ENCODE data around the gene CCM2.
"Not testable (repeated sequence)": the region's sequence is repeated elsewhere in the genome, so short reads cannot be mapped to it uniquely, and the experiment has no call there.

Gene CCM2

DNA sequence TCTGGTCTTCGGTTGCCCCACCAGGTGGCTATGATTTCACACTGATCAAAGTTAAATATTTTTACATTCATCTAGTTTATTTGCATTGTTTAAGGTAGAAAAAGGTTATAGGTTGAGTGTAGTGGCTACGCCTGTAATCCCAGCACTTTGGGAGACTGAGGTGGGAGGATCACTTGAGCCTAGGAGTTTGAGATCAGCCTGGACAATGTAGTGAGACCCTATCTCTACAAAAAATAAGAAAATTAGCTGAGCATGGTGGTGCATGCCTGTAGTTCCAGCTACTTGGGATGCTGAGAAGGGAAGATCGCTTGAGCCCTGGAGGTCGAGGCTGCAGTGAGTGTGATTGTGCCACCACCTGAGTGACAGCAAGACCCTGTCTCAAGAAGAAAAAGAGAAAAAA lies 3.8 kb downstream of the CCM2 start:
- no peak for DNase-seq

DNA sequence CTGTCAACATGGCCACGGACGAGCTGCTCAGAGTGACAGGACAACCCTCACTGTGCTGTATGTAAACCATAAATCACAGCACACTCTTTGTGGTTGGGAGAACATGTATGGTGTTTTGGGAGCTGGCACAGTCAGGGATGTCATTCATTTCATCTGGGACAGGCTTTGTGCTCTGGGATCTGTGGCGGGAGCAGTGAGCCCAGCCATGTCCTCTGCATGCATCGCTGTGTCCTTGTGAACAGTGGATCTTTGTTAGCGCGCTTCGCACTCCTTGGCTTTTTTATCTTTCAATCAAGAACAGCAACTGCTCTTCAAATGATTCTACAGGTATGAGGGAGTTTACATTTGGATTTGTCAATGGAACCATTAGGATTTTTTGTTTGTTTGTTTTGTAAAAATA lies 7.1 kb downstream of the CCM2 start:
- DNase-seq, result no peak

GRCh38 chr7:45007571-45008328 lies 7.7 kb downstream of the CCM2 start:
- no peak for DNase-seq

DNA sequence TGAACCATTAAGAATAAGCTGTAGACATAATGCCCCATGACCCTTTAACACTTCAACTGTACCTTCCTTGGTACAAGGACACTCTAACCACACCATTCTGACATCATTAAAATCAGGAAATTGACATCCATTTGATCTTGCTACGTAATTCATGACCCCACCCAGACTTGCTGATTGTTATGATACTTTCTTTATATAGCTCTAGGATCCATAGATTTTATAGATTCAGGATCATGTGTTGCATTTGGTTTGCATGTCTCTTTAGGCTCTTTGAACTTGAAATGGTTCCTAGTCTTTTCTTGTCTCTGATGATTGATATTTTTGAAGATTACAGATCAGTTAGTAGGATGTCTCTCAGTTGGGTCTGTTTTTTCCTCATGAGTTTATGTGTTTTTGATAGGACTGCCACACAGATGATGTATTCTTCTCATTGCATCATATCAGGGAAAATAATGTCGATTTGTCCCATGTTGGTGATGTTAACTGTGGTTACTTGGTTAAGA lies 13.5 kb downstream of the CCM2 start:
- no peak for DNase-seq

DNA sequence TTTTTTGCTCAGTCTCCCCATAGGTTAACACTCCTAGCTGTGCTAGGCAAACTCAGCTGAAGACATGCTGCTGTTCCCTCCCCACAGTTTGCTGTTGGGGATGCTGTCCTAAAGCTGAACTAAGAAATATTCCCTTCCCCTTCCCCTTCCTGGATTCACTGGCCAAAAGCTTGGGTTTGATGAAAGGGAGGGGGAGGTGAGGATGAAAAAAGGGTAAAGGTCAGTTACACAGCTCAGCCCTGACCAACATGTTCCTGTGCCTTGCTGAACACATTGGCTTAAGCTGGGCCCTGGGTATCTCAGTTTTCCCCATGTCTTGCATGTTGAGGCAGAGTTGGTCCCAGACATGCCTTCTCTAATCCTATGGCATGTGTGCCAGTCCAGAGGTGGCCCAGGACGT lies 15.3 kb downstream of the CCM2 start:
- no peak for DNase-seq

GRCh38 chr7:45017253-45017652 lies 17.3 kb downstream of the CCM2 start:
- no peak for DNase-seq

DNA sequence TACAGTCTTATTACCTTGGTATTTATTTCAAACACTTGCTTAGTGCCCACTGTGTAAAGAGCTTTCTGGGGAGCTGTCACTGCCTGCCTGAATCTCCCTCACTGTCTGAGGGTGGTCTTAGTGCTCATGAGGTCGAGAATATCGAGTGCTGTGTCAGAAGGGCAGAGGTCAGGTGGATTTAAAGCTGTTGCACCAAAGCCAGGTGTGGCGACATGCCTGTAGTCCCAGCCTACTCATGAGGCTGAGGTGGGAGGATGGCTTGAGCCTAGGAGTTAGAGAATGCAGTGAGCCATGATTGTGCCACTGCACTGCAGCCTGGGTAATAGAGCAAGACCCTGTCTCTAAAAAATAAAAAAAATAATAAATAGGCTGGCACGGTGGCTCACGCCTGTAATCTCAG lies 20.9 kb downstream of the CCM2 start:
- no peak for DNase-seq

GRCh38 chr7:45021604-45022296 lies 21.7 kb downstream of the CCM2 start:
- DNase-seq, result no peak

DNA sequence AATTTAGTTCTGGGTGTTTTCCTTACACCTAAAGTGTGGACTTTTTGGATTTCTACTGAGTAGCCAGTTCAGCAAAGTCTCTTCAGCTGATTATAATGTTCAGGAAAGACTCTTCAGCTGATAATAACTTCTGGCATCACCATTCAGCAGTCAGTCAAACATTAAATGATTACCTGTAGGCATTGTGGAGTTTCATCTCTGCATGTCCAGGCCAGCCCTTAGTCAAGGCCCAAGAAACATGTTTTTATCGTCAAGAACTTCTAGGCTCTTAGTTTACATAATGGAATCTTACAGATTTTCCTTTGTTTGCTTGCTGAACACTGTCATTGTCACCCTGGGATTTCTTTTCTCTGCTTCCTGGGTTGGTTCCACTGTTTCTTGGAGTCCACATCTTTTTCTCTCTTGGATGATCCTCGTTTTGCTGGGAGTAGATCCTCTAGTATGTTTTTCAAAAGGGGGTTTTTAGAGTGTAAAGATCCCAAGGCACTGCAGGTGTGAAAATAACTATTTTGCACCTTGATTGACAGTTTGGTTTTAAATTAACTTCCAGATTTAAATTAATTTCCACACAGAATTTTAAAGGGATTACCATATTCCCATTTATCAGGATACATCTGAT lies 24.2 kb downstream of the CCM2 start:
- no peak for DNase-seq

DNA sequence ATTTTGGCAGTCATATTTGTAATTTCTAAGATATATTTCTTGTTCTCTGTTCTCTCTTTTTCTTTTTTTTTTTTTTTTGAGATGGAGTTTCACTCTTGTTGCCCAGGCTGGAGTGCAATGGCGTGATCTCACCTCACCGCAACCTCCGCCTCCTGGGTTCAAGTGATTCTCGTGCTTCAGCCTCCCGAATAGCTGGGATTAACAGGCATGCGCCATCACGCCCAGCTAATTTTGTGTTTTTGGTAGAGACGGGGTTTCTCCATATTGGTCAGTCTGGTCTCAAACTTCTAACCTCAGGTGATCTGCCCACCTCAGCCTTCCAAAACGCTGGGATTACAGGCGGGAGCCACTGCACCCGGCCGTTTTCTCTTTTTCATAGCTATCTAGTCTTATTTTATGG lies 25.5 kb downstream of the CCM2 start:
- not testable (repeated sequence) for DNase-seq

DNA sequence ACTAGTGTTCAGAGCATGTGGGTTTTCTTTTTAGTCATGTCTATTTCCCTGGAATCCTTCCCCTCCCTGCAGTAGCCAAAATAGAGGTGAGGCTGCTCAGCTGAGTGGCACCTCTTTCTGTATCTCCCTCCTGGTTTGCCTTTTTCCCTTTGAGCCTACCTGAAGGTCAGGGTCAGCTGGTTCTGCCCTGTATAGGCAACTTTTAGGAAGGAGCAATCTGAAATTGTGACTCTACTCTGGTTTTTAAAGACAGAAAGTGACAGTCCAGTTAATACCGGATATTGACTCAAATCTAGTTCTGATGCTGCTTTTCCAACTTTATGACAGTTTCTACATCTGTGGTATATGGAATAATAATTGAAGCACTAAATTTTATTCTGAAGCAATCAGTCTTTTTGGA lies 26.0 kb downstream of the CCM2 start:
- DNase-seq, result no peak

GRCh38 chr7:45026984-45027773 lies 27.2 kb downstream of the CCM2 start:
- DNase-seq, result no peak

- no peak for DNase-seq
Observed at GRCh38 chr7:45027774-45028114, 27.7 kb downstream of the CCM2 start.

- no peak for DNase-seq
Observed at GRCh38 chr7:45028138-45028919, 28.3 kb downstream of the CCM2 start.

- no peak for DNase-seq
Observed at GRCh38 chr7:45028920-45029344, 28.9 kb downstream of the CCM2 start.

DNA sequence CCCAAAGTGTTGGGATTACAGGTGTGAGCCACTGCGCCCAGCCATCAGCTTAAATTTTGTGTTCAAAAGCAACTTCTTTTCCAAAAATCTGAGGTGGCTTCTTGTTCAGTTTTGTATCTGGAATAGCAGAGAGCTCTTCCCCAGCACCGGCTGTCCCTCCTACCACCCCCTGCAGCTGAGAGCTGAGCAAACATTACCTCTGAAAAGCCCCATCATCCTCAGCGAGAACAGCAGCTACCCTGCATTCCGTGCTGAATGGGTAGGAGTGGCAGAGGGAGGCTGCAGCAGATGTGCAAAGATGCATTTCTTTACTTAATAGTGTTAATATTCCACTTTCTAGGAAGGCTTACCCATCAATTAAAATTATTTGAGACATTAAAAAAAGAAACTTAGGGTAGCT lies 31.8 kb downstream of the CCM2 start:
- DNase-seq, result no peak

DNA sequence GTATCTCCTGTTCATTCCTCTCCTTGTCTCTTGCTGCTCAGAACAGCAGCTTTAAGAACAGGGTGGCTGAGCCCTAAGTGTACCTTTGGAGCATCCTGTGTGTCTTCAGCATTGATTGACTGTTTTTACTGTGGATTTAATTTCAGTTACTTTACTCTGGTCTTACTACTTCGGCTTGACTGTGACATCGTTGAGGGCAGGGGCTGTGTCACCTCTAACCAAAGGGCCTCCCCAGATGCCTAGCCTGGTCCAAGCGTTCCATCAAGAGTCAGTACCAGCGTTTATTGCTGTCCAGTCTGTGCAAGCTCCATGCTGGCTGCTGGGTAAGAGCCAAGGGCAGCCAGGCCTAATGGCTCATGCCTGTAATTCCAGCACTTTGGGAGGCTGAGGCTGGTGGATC lies 32.4 kb downstream of the CCM2 start:
- no peak for DNase-seq

DNA sequence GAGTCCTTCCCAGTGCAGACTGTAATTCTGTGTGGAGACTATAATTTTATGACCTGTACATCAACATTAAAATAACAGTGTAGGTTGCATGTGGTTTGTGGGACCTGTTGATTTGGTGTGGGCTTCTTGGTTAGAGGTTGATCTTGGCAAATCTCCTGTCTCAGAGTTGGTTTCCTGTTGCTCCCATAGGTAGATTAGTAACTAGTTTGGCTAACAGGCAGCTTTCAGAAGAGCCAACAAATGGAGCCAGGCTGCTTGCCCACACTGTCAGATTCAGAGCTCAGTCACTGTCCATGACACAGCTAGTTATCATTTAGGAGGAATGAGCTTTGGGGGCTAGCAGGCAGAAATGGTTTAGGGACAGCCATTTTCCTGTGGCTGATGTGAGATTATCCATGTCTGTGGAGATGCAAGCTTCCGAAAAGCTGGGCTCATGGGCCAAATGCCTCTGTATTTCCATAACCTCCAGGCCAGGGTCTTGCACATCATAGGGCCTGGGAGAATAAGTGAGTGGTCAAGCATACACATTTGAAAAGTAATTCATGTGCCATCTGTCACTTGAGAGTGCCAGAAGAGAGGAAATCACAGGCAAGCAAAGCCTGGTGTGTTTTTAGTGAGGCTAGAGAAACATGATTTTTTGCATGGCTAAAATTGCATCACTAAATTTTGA lies 33.4 kb downstream of the CCM2 start:
- no peak for DNase-seq

- no peak for DNase-seq
Observed at GRCh38 chr7:45033931-45034290, 33.9 kb downstream of the CCM2 start.

GRCh38 chr7:45034710-45035109 lies 34.7 kb downstream of the CCM2 start:
- not testable (repeated sequence) for DNase-seq

DNA sequence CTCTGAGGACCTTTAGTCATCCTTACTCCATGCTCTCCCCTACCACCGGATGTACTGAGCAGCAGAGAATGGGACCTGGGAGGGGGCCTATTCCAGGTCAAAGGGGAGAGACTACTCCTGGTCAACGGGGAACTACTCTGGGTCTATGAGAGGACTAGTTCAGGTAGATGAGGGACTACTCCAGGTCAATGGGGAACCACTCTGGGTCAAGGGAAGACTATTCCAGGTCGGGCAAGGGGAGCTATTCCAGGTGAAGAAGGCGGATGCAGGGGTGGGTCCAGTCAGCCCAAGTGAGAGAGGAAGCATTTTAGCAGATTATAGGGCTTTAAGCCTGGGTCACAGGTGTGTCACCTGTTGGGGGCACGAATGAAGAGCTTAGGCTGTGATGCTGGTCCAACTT lies 35.4 kb downstream of the CCM2 start:
- no peak for DNase-seq

GRCh38 chr7:45035893-45036292 lies 35.9 kb downstream of the CCM2 start:
- no peak for DNase-seq
